H1 (cell line): ENCODE data around the gene CEP192. TPM values are rescaled to one million over a fixed set of nuclear protein-coding genes. Genes with fewer than 3 reads are reported as not detected.

Experiments
- CTCF ChIA-PET: fragments of 300-600 bp; sonication (Branson Sonifier 250); formaldehyde crosslinking; loops from one replicate; lab custom pipeline; 2021; ENCODE audit not compliant: partially characterized antibody; lab: Charles Lee
- POLR2A ChIA-PET: fragments of 300-600 bp; sonication (Branson Sonifier 250); formaldehyde crosslinking; loops from one replicate; lab custom pipeline; 2021; ENCODE audit warnings: inconsistent platforms; ENCODE audit not compliant: partially characterized antibody; lab: Charles Lee
- DNase-seq, 2 experiments: peaks; one replicate each; pipeline versions ENCODE4 v3.0.0 to v3.0.0-alpha.2; 2010 to 2022; ENCODE audit warnings: low spot score in 2 of 2, low read depth in 1 of 2, mixed read lengths in 1 of 2
- FAIRE-seq: peaks from 2 replicates; lab custom pipeline; 2011; peaks lifted over from hg19 to GRCh38; lab: Jason Lieb, UNC
- H2AFZ ChIP-seq: 2 replicates; pipeline ENCODE4 v1.8.1; 2012; ENCODE audit warnings: low read length, inconsistent platforms
- H2AK5ac ChIP-seq: 2 replicates; pipeline ENCODE4 v1.6.1; 2013; ENCODE audit warnings: low read depth, low read length
- H2BK120ac ChIP-seq: replicated peaks from 2 replicates; pipeline ENCODE3; 2013; ENCODE audit warnings: low read depth, low read length, inconsistent platforms
- H2BK12ac ChIP-seq: 2 replicates; pipeline ENCODE4 v1.6.1; 2013; ENCODE audit warnings: low read depth, low read length
- H2BK15ac ChIP-seq: 2 replicates; pipeline ENCODE4 v1.6.1; 2013; ENCODE audit warnings: low read length
- H2BK20ac ChIP-seq: 2 replicates; pipeline ENCODE4 v1.6.1; 2013; ENCODE audit warnings: low read length
- H2BK5ac ChIP-seq: 2 replicates; pipeline ENCODE4 v1.6.1; 2013; ENCODE audit warnings: low read depth, low read length
- H3K14ac ChIP-seq: 2 replicates; pipeline ENCODE4 v1.6.1; 2013; ENCODE audit warnings: inconsistent platforms; ENCODE audit not compliant: insufficient read length
- H3K18ac ChIP-seq: 2 replicates; pipeline ENCODE4 v1.6.1; 2013; ENCODE audit warnings: low read length; ENCODE audit errors: extremely low read depth
- H3K23ac ChIP-seq: 2 replicates; pipeline ENCODE4 v1.6.1; 2013; ENCODE audit warnings: inconsistent platforms; ENCODE audit not compliant: insufficient read length
- H3K23me2 ChIP-seq: 2 replicates; pipeline ENCODE4 v1.6.1; 2013; ENCODE audit warnings: low read depth, low read length
- H3K27ac ChIP-seq: 2 replicates; pipeline ENCODE4 v1.6.1; 2011; ENCODE audit warnings: low read depth, low read length, inconsistent platforms
- H3K27me3 ChIP-seq, 4 experiments: replicated peaks in 1 of 4; 1 replicate in 1 of 4; 2 replicates in 3 of 4; pipeline versions ENCODE4 v1.6.1 to v1.8.1; 2011 to 2013; ENCODE audit warnings: low read length in 3 of 4, mild to moderate bottlenecking in 3 of 4, inconsistent platforms in 2 of 4, mixed read lengths in 2 of 4, moderate library complexity in 1 of 4; ENCODE audit not compliant: control insufficient read depth in 3 of 4, insufficient read depth in 3 of 4; ENCODE audit errors: extremely low read depth in 1 of 4
- H3K36me3 ChIP-seq, 4 experiments: 2 replicates each; pipeline versions ENCODE4 v1.6.1 to v1.8.1; 2011 to 2013; ENCODE audit warnings: mild to moderate bottlenecking in 4 of 4, low read length in 3 of 4, moderate library complexity in 2 of 4, control low read depth in 1 of 4, inconsistent platforms in 1 of 4; ENCODE audit not compliant: insufficient read depth in 4 of 4, control insufficient read depth in 2 of 4
- H3K4ac ChIP-seq: replicated peaks from 2 replicates; pipeline ENCODE3; 2013; ENCODE audit warnings: low read length, low read depth, mixed read lengths, inconsistent platforms; ENCODE audit not compliant: insufficient read length
- H3K4me1 ChIP-seq, 4 experiments: replicated peaks in 1 of 4; 1 replicate in 1 of 4; 2 replicates in 3 of 4; pipeline versions ENCODE4 v1.6.1 to v1.8.1; 2011 to 2013; ENCODE audit warnings: low read length in 3 of 4, inconsistent platforms in 2 of 4, mixed read lengths in 1 of 4; ENCODE audit not compliant: insufficient read depth in 4 of 4, control insufficient read depth in 3 of 4
- H3K4me2 ChIP-seq, 2 experiments: 2 replicates each; pipeline versions ENCODE4 v1.6.1 to v1.8.1; 2011 to 2013; ENCODE audit warnings: low read depth in 2 of 2, low read length in 2 of 2, control low read depth in 1 of 2, inconsistent platforms in 1 of 2, mild to moderate bottlenecking in 1 of 2; ENCODE audit not compliant: insufficient read depth in 1 of 2
- H3K4me3 ChIP-seq, 4 experiments: fragments of 200-600, 300-600 bp in 1 of 4; sonication (generic), shearing (Covaris generic), sonication (Bioruptor Twin) in 1 of 4; 2 replicates each; pipeline versions ENCODE4 v1.5.1 to v1.8.1; 2011 to 2016; ENCODE audit warnings: low read length in 4 of 4, low read depth in 3 of 4, control low read depth in 2 of 4, inconsistent platforms in 2 of 4, mild to moderate bottlenecking in 2 of 4, mixed read lengths in 1 of 4, moderate library complexity in 1 of 4; ENCODE audit not compliant: insufficient read depth in 2 of 4; ENCODE audit errors: extremely low read depth in 1 of 4
- H3K56ac ChIP-seq: replicated peaks from 2 replicates; pipeline ENCODE3; 2013; ENCODE audit warnings: low read depth, mild to moderate bottlenecking, mixed read lengths, low read length, inconsistent platforms; ENCODE audit not compliant: insufficient read length
- H3K79me1 ChIP-seq: 2 replicates; pipeline ENCODE4 v1.6.1; 2013; ENCODE audit warnings: low read depth, low read length, control low read depth
- H3K79me2 ChIP-seq, 2 experiments: 2 replicates each; pipeline versions ENCODE4 v1.6.1 to v1.8.1; 2012 to 2013; ENCODE audit warnings: low read length in 2 of 2, mild to moderate bottlenecking in 2 of 2, inconsistent platforms in 1 of 2; ENCODE audit not compliant: insufficient read depth in 2 of 2, control insufficient read depth in 1 of 2
- H3K9ac ChIP-seq, 4 experiments: replicated peaks in 1 of 4; 1 replicate in 1 of 4; 2 replicates in 3 of 4; pipeline versions ENCODE4 v1.6.1 to v1.8.1; 2011 to 2013; ENCODE audit warnings: low read depth in 3 of 4, low read length in 3 of 4, control low read depth in 2 of 4, mild to moderate bottlenecking in 2 of 4, moderate library complexity in 2 of 4, inconsistent platforms in 1 of 4; ENCODE audit errors: extremely low read depth in 1 of 4
- H3K9me3 ChIP-seq, 2 experiments: 2 replicates each; pipeline versions ENCODE4 v1.6.1 to v1.8.1; 2012 to 2013; ENCODE audit warnings: mild to moderate bottlenecking in 2 of 2, moderate library complexity in 2 of 2, control low read depth in 1 of 2, inconsistent platforms in 1 of 2, low read depth in 1 of 2, low read length in 1 of 2, mixed read lengths in 1 of 2; ENCODE audit not compliant: insufficient read depth in 2 of 2
- H4K20me1 ChIP-seq, 2 experiments: replicated peaks in 1 of 2; 2 replicates each; pipeline versions ENCODE3 to v1.8.1; 2011 to 2013; ENCODE audit warnings: inconsistent platforms in 2 of 2, low read length in 2 of 2, mild to moderate bottlenecking in 1 of 2; ENCODE audit not compliant: insufficient read depth in 2 of 2, control insufficient read depth in 1 of 2
- H4K5ac ChIP-seq: 2 replicates; pipeline ENCODE4 v1.6.1; 2013; ENCODE audit warnings: low read length, low read depth, mixed read lengths, inconsistent platforms; ENCODE audit not compliant: insufficient read length
- H4K8ac ChIP-seq: 2 replicates; pipeline ENCODE4 v1.8.0; 2013; ENCODE audit warnings: mild to moderate bottlenecking, moderate library complexity, low read length, inconsistent platforms; ENCODE audit not compliant: insufficient read depth; ENCODE audit errors: extremely low read depth
- H4K91ac ChIP-seq: replicated peaks from 2 replicates; pipeline ENCODE3; 2013; ENCODE audit warnings: low read length, mixed read lengths, inconsistent platforms; ENCODE audit not compliant: insufficient read length
- CREB1 ChIP-seq: IDR thresholded peaks from 2 replicates; pipeline ENCODE4 v1.6.1; 2012; ENCODE audit warnings: inconsistent platforms
- SUZ12 ChIP-seq: fragments of 200-600 bp; sonication (generic); IDR thresholded peaks from 2 replicates; pipeline ENCODE4 v1.6.1; 2012; ENCODE audit warnings: mild to moderate bottlenecking, inconsistent platforms, low read length, moderate library complexity, mixed read lengths
- TBP ChIP-seq: IDR thresholded peaks from 2 replicates; pipeline ENCODE4 v1.6.1; 2011; ENCODE audit warnings: low read depth, low read length, improper control_type of control experiment
- YY1 ChIP-seq: IDR thresholded peaks from 2 replicates; pipeline ENCODE4 v1.6.1; 2011; ENCODE audit warnings: low read depth, mild to moderate bottlenecking, low read length
- WGBS, 2 experiments: shearing (Covaris generic) in 1 of 2; methylation state at CpG; one replicate each; pipeline versions ENCODE4 v1.1.6 to v1.1.7; 2013 to 2015; ENCODE audit warnings: low lambda C conversion rate in 2 of 2, mixed read lengths in 2 of 2, inconsistent platforms in 1 of 2, low coverage in 1 of 2, missing lambda C conversion rate in 1 of 2; ENCODE audit not compliant: insufficient replicate concordance in 2 of 2, insufficient coverage in 1 of 2, insufficient read length in 1 of 2; ENCODE audit errors: extremely low coverage in 1 of 2, missing lambda C conversion rate in 1 of 2; 5-methylcytosine and 5-hydroxymethylcytosine counted together
- polyA plus RNA-seq, 7 experiments: library from polyadenylated mRNA; depleted of rRNA in 3 of 7; stranded (reverse) in 5 of 7; unstranded in 2 of 7; fragments of >200 nt in 5 of 7; fragments of 200-250 nt in 2 of 7; gene quantifications; 1 replicate in 5 of 7; 2 replicates in 1 of 7; 4 replicates in 1 of 7; pipeline versions ENCODE4 v1.2.1 to v1.2.3, GENCODE V29; 2011 to 2013; ENCODE audit warnings: missing spikeins in 2 of 7, mixed read lengths in 2 of 7
- total RNA-seq: library from RNA; stranded (reverse); fragmentation: NEBNext Ultra II Directional; extraction: Animal tissue kit (Norgen Biotek cat#: 25700); gene quantifications from 2 replicates; pipeline ENCODE4 v1.2.1, GENCODE V29; 2021

CEP192 gene
- total and polyA plus RNA-seq, 2 of the 8 experiments (the other 6 are each of a cell fraction or from before 2014, with no cell fraction given): 13.4 to 23.1 TPM

- peaks cover 23% of the 10 kb centered on the region for H3K79me1 ChIP-seq
- FAIRE-seq (no peak), DNase-seq (no peak)
- H2BK120ac ChIP-seq: no peak overlapping the region
- H3K27ac ChIP-seq: no peak overlapping the region
- no peak overlapping the region for H2BK5ac ChIP-seq
- H3K4ac ChIP-seq: no peak overlapping the region
- H2AK5ac ChIP-seq: no peak overlapping the region
- no peak overlapping the region for H2BK20ac ChIP-seq
- H3K14ac ChIP-seq: no peak overlapping the region
- H3K23ac ChIP-seq: no peak overlapping the region
- peak overlapping the region in 1 of 2 experiments; percentile 85; a peak in 1 of 4 replicates for H3K4me2 ChIP-seq
- no peaks in the 10 kb centered on the region for H3K9me3 ChIP-seq
- TF ChIP-seq SUZ12: no peak
- no peak for TF ChIP-seq YY1
- TF ChIP-seq TBP: no peak
- TF ChIP-seq CREB1: no peak
- no peak overlapping the region for H3K4me3 ChIP-seq
- H3K18ac ChIP-seq: no peak overlapping the region
- H3K23me2 ChIP-seq: peaks cover 17% of the 10 kb centered on the region
- POLR2A ChIA-PET: no interaction called here
- H4K8ac ChIP-seq: no peak overlapping the region
- CTCF ChIA-PET: interaction anchor here (0.6 kb wide), 1 partner anchor 12 kb away, joined by 3 read pairs; no protein-coding TSS in a partner anchor
- H2BK12ac ChIP-seq: no peak overlapping the region
- H3K27me3 ChIP-seq: no peaks in the 10 kb centered on the region
- peaks cover 1 to 2% of the 10 kb centered on the region in 2 experiments for H4K20me1 ChIP-seq
- H2BK15ac ChIP-seq: no peak overlapping the region
- WGBS, 2 experiments: 74% methylated on average over 2 of the region's 2 CpGs; no CpG with 5 or more reads in 1 of the 2 experiments
- H3K4me1 ChIP-seq: peaks cover 2 to 12% (median 3%) of the 10 kb centered on the region in 4 experiments; a peak in 4 of 7 replicates
- no peak overlapping the region for H4K91ac ChIP-seq
- H3K9ac ChIP-seq: no peak overlapping the region
- no peak overlapping the region for H2AFZ ChIP-seq
- no peak overlapping the region for H3K56ac ChIP-seq
- H4K5ac ChIP-seq: no peak overlapping the region
- H3K36me3 ChIP-seq: 0 out of 8 replicates have a peak, but pooled peaks cover 0 to 2% (median 0%) of the 10 kb centered on the region in 4 experiments
- H3K79me2 ChIP-seq: peaks cover 31 to 66% of the 10 kb centered on the region in 2 experiments
Measured at GRCh38 chr18:12993439-12993838, 2.3 kb downstream of the CEP192 start.
